Fibroblast of mammary gland (primary cell): ENCODE results near the gene GRHL3.
A peak's percentile ranks its signal among the peaks of the same experiment; 100 is the strongest.

Source experiments
- DNase-seq: peaks from one replicate; pipeline ENCODE4 v3.0.0-alpha.2; 2010; ENCODE audit warnings: low read depth
- H3K4me3 ChIP-seq: 2 replicates; pipeline ENCODE4 v1.5.1; 2011; ENCODE audit warnings: low read depth, mild to moderate bottlenecking, low read length, moderate library complexity; ENCODE audit not compliant: control insufficient read depth
- CTCF ChIP-seq: conservative IDR thresholded peaks from 2 replicates; pipeline ENCODE4 v1.5.1; 2011; ENCODE audit warnings: low read depth, low read length, inconsistent platforms; ENCODE audit not compliant: control insufficient read depth, insufficient read depth

GRHL3 gene

GRCh38 chr1:24374891-24375786 is 56.0 kb downstream of the GRHL3 start:
- no peak for TF ChIP-seq CTCF
- no peak overlapping the region for H3K4me3 ChIP-seq
- no peak for DNase-seq

- no peak overlapping the region for H3K4me3 ChIP-seq
- no peak for TF ChIP-seq CTCF
Observed at GRCh38 chr1:24379733-24380315, 60.7 kb downstream of the GRHL3 start.

GRCh38 chr1:24380508-24380907 is 61.4 kb downstream of the GRHL3 start:
- DNase-seq = no peak
- TF ChIP-seq CTCF = no peak
- no peak overlapping the region for H3K4me3 ChIP-seq

More at GRCh38 chr1:24379733-24380315, 60.7 kb downstream of the GRHL3 start:
- peak; percentile 82 for DNase-seq

GRCh38 chr1:24381256-24381655 is 62.1 kb downstream of the GRHL3 start:
- no peak for DNase-seq
- no peak overlapping the region for H3K4me3 ChIP-seq
- TF ChIP-seq CTCF = no peak

GRCh38 chr1:24382165-24382577 is 63.0 kb downstream of the GRHL3 start:
- no peak overlapping the region for H3K4me3 ChIP-seq
- DNase-seq = no peak
- TF ChIP-seq CTCF = no peak

- no peak for TF ChIP-seq CTCF
- H3K4me3 ChIP-seq = no peak overlapping the region
- DNase-seq = no peak
Observed at GRCh38 chr1:24383381-24383940, 64.3 kb downstream of the GRHL3 start.
